DND-41 (cell line): ENCODE data around the gene DNAH17.

Source experiments
- ATAC-seq: fragments of 200-7000 bp; cut with Tn5 transposase; 3 replicates; pipeline ENCODE4 v1.9.1; 2021; ENCODE audit warnings: low read depth; ENCODE audit not compliant: insufficient read depth
- DNase-seq: peaks from one replicate; pipeline ENCODE4 v3.0.0-alpha.2; 2020
- H2AFZ ChIP-seq: 2 replicates; pipeline ENCODE4 v1.6.0; 2012; ENCODE audit warnings: low read depth, low read length
- H3K27ac ChIP-seq: 2 replicates; pipeline ENCODE4 v1.5.1; 2012; ENCODE audit warnings: low read length, inconsistent platforms
- H3K27me3 ChIP-seq: fragments of 200-600 bp; sonication (generic); 2 replicates; pipeline ENCODE4 v1.6.0; 2012; ENCODE audit warnings: low read length, mild to moderate bottlenecking, inconsistent platforms; ENCODE audit not compliant: insufficient read depth, poor library complexity
- H3K36me3 ChIP-seq: 2 replicates; pipeline ENCODE4 v1.5.1; 2012; ENCODE audit warnings: low read length, inconsistent platforms; ENCODE audit not compliant: insufficient read depth
- H3K4me1 ChIP-seq: 2 replicates; pipeline ENCODE4 v1.5.1; 2012; ENCODE audit warnings: mild to moderate bottlenecking, low read length; ENCODE audit not compliant: insufficient read depth
- H3K4me2 ChIP-seq: 2 replicates; pipeline ENCODE4 v1.6.0; 2012; ENCODE audit warnings: mild to moderate bottlenecking, moderate library complexity, low read length, inconsistent platforms; ENCODE audit not compliant: insufficient read depth
- H3K4me3 ChIP-seq, 2 experiments: fragments of 200-600 bp in 1 of 2; shearing (Covaris generic) in 1 of 2; 2 replicates each; pipeline ENCODE4 v1.5.1; 2012 to 2016; ENCODE audit warnings: inconsistent platforms in 2 of 2, low read length in 2 of 2, mild to moderate bottlenecking in 2 of 2, low read depth in 1 of 2, moderate library complexity in 1 of 2
- H3K79me2 ChIP-seq: 2 replicates; pipeline ENCODE4 v1.6.0; 2012; ENCODE audit warnings: low read length, inconsistent platforms; ENCODE audit not compliant: insufficient read depth
- H3K9ac ChIP-seq: 2 replicates; pipeline ENCODE4 v1.6.0; 2012; ENCODE audit warnings: low read depth, mild to moderate bottlenecking, inconsistent platforms, low read length, moderate library complexity
- H3K9me3 ChIP-seq: 2 replicates; pipeline ENCODE4 v1.5.1; 2012; ENCODE audit warnings: low read length, moderate library complexity, mild to moderate bottlenecking, inconsistent platforms; ENCODE audit not compliant: insufficient read depth, severe bottlenecking
- H4K20me1 ChIP-seq: 2 replicates; pipeline ENCODE4 v1.6.0; 2012; ENCODE audit warnings: low read length; ENCODE audit not compliant: insufficient read depth
- CTCF ChIP-seq: IDR thresholded peaks from 2 replicates; pipeline ENCODE4 v1.5.1; 2012; ENCODE audit warnings: borderline replicate concordance, low read length, moderate library complexity, mild to moderate bottlenecking; ENCODE audit not compliant: poor library complexity, severe bottlenecking; ENCODE audit errors: extremely low read depth
- EZH2 ChIP-seq: IDR thresholded peaks from 3 replicates; pipeline ENCODE4 v1.6.1; 2012; ENCODE audit warnings: borderline replicate concordance, low read depth, mild to moderate bottlenecking, moderate library complexity, low read length, inconsistent platforms; ENCODE audit not compliant: severe bottlenecking

DNAH17 gene

GRCh38 chr17:78595135-78595810 is 18.1 kb upstream of the DNAH17 start:
- Histone ChIP-seq H4K20me1 (no peaks in the 10 kb centered on the region), H3K4me2 (no peak overlapping the region), H3K27ac (no peak overlapping the region), H3K36me3 (no peaks in the 10 kb centered on the region), H3K9ac (no peak overlapping the region), H3K4me3 (no peak overlapping the region), H3K79me2 (no peaks in the 10 kb centered on the region), H3K4me1 (no peaks in the 10 kb centered on the region), H2AFZ (no peak overlapping the region), H3K27me3 (peaks cover 5% of the 10 kb centered on the region), H3K9me3 (no peaks in the 10 kb centered on the region)
- TF ChIP-seq EZH2 = no peak
- TF ChIP-seq CTCF = no peak
- DNase-seq (no peak), ATAC-seq (no peak)

GRCh38 chr17:78592991-78593329 is 15.8 kb upstream of the DNAH17 start:
- no peak for DNase-seq
- H3K4me1 ChIP-seq = no peaks in the 10 kb centered on the region
- H3K9me3 ChIP-seq = no peaks in the 10 kb centered on the region
- H4K20me1 ChIP-seq = no peaks in the 10 kb centered on the region
- peaks cover 11% of the 10 kb centered on the region for H3K27me3 ChIP-seq
- TF ChIP-seq EZH2 (no peak), CTCF (no peak)
- H3K4me3 ChIP-seq = no peak overlapping the region
- H3K36me3 ChIP-seq = no peaks in the 10 kb centered on the region
- no peak overlapping the region for H2AFZ ChIP-seq
- ATAC-seq = no peak
- H3K4me2 ChIP-seq = no peak overlapping the region
- H3K27ac ChIP-seq = no peak overlapping the region
- H3K79me2 ChIP-seq = no peaks in the 10 kb centered on the region
- H3K9ac ChIP-seq = no peak overlapping the region

- Histone ChIP-seq H4K20me1 (no peaks in the 10 kb centered on the region), H3K9ac (no peak overlapping the region), H3K4me1 (no peaks in the 10 kb centered on the region), H3K4me3 (no peak overlapping the region), H3K9me3 (no peaks in the 10 kb centered on the region), H3K79me2 (no peaks in the 10 kb centered on the region), H2AFZ (no peak overlapping the region), H3K36me3 (no peaks in the 10 kb centered on the region), H3K27ac (no peak overlapping the region), H3K27me3 (peaks cover 6% of the 10 kb centered on the region), H3K4me2 (no peak overlapping the region)
- ATAC-seq (no peak), DNase-seq (no peak)
- TF ChIP-seq EZH2 (no peak), CTCF (no peak)
These were observed 14.1 kb upstream of the DNAH17 start for GRCh38 chr17:78591263-78591671.

- TF ChIP-seq CTCF (no peak), EZH2 (no peak)
- Histone ChIP-seq H3K9me3 (no peaks in the 10 kb centered on the region), H4K20me1 (no peaks in the 10 kb centered on the region), H3K79me2 (no peaks in the 10 kb centered on the region), H3K4me2 (no peak overlapping the region), H3K27me3 (peaks cover 12% of the 10 kb centered on the region), H3K9ac (no peak overlapping the region), H3K4me1 (no peaks in the 10 kb centered on the region), H3K4me3 (no peak overlapping the region), H3K27ac (no peak overlapping the region), H3K36me3 (no peaks in the 10 kb centered on the region), H2AFZ (no peak overlapping the region)
- ATAC-seq (no peak), DNase-seq (no peak)
These were observed 12.7 kb upstream of the DNAH17 start for GRCh38 chr17:78589885-78590284.
